GM06990 (cell line): Measurements from ENCODE around the gene RECK.

Experiments used
- DNase-seq: peaks from one replicate; pipeline ENCODE4 v3.0.0-alpha.2; 2011; ENCODE audit not compliant: insufficient read length; ENCODE audit errors: extremely low read depth
- H3K27me3 ChIP-seq: replicated peaks from 2 replicates; pipeline ENCODE4 v1.6.0; 2011; ENCODE audit warnings: low read length; ENCODE audit not compliant: control insufficient read depth, insufficient read depth
- H3K36me3 ChIP-seq: 2 replicates; pipeline ENCODE4 v1.5.1; 2011; ENCODE audit warnings: low read length; ENCODE audit not compliant: control insufficient read depth, insufficient read depth
- H3K4me3 ChIP-seq: replicated peaks from 2 replicates; pipeline ENCODE4 v1.5.1; 2011; ENCODE audit warnings: low read depth, mild to moderate bottlenecking, control low read depth, low read length
- CTCF ChIP-seq: IDR thresholded peaks from 2 replicates; pipeline ENCODE4 v1.5.1; 2011; ENCODE audit warnings: low read length, control low read depth, mild to moderate bottlenecking, inconsistent platforms; ENCODE audit not compliant: insufficient read depth, poor library complexity, severe bottlenecking

Gene RECK

GRCh38 chr9:36030871-36031270 lies 5.8 kb upstream of the RECK start:
- Histone ChIP-seq H3K4me3 (no peak overlapping the region), H3K36me3 (no peaks in the 10 kb centered on the region), H3K27me3 (no peaks in the 10 kb centered on the region)
- TF ChIP-seq CTCF, result no peak
- DNase-seq, result no peak

- no peak overlapping the region for H3K4me3 ChIP-seq
- no peaks in the 10 kb centered on the region for H3K27me3 ChIP-seq
- TF ChIP-seq CTCF, result no peak
- DNase-seq, result no peak
- H3K36me3 ChIP-seq, result no peaks in the 10 kb centered on the region
Observed at GRCh38 chr9:36031774-36032555, 4.7 kb upstream of the RECK start.

GRCh38 chr9:36033788-36034187 lies 2.9 kb upstream of the RECK start:
- no peak overlapping the region for H3K4me3 ChIP-seq
- no peaks in the 10 kb centered on the region for H3K36me3 ChIP-seq
- H3K27me3 ChIP-seq, result no peaks in the 10 kb centered on the region
- no peak for TF ChIP-seq CTCF
- DNase-seq, result no peak

GRCh38 chr9:36034234-36034633 lies 2.5 kb upstream of the RECK start:
- Histone ChIP-seq H3K4me3 (no peak overlapping the region), H3K27me3 (no peaks in the 10 kb centered on the region), H3K36me3 (no peaks in the 10 kb centered on the region)
- TF ChIP-seq CTCF, result no peak
- no peak for DNase-seq

DNA sequence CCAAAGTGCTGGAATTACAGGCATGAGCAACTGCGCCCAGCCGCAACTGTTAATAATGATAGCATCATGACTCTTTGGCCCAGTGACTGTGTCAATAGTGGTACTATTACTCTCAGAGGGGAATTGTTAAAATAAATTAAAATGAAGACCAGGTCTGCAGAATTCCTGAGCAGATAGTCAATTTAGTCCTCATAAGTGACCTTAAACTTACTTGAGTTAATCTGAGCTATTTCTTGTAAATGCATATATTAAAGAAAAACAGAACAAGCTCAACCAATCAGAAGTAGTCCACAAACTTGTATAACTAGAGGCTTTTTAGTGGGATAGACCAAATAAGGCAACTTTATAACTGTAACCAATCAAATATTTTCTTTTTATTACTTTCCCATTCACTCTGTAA lies 1.7 kb upstream of the RECK start:
- no peaks in the 10 kb centered on the region for H3K36me3 ChIP-seq
- no peak overlapping the region for H3K4me3 ChIP-seq
- no peak for TF ChIP-seq CTCF
- no peak for DNase-seq
- H3K27me3 ChIP-seq, result no peaks in the 10 kb centered on the region
